Esophagus muscularis mucosa (tissue), 4 donors: ENCODE results near the gene FBLN7. TPM values are rescaled to one million over a fixed set of nuclear protein-coding genes. Genes with fewer than 3 reads are reported as not detected.

Experiments used
- DNase-seq: peaks from one replicate; pipeline ENCODE4 v3.0.0-alpha.2; 2017; ENCODE audit errors: extremely low spot score
- H3K27ac ChIP-seq, 4 donors: fragments of 200-600 bp; sonication (generic); replicated peaks in 1 of 4; 1 replicate in 3 of 4; 2 replicates in 1 of 4; pipeline ENCODE4 v1.5.1; 2016 to 2019; ENCODE audit warnings: mild to moderate bottlenecking in 1 of 4
- H3K27me3 ChIP-seq, 4 donors: fragments of 200-600 bp; sonication (generic); one replicate each; pipeline versions ENCODE4 v1.5.1 to v1.6.0; 2016 to 2019
- H3K36me3 ChIP-seq, 4 donors: fragments of 200-600 bp; sonication (generic); one replicate each; pipeline ENCODE4 v1.5.1; 2016 to 2019
- H3K4me1 ChIP-seq, 4 donors: fragments of 200-600 bp; sonication (generic); one replicate each; pipeline ENCODE4 v1.5.1; 2016 to 2019
- H3K4me3 ChIP-seq, 4 donors: fragments of 200-600 bp; sonication (generic); 1 replicate in 2 of 4; 2 replicates in 2 of 4; pipeline ENCODE4 v1.5.1; 2016 to 2019; ENCODE audit warnings: mild to moderate bottlenecking in 4 of 4, moderate library complexity in 1 of 4
- H3K9me3 ChIP-seq, 4 donors: fragments of 200-600 bp; sonication (generic); 1 replicate in 3 of 4; 2 replicates in 1 of 4; pipeline ENCODE4 v1.5.1; 2016 to 2019
- EP300 ChIP-seq: sonication (generic); formaldehyde crosslinking; IDR thresholded peaks from one replicate; pipeline ENCODE4 v1.6.1; 2017; ENCODE audit warnings: antibody characterized with exemption
- POLR2A ChIP-seq: fragments of 450-650 bp; IDR thresholded peaks from one replicate; pipeline ENCODE4 v1.6.1; 2017; ENCODE audit warnings: antibody characterized with exemption, moderate library complexity, mild to moderate bottlenecking, low read depth
- POLR2AphosphoS5 ChIP-seq, 2 donors: sonication (generic); formaldehyde crosslinking; IDR thresholded peaks; one replicate each; pipeline ENCODE4 v1.6.1; 2017; ENCODE audit warnings: antibody characterized with exemption in 2 of 2
- WGBS: methylation state at CpG from one replicate; pipeline ENCODE4 v1.1.5; 2018; 5-methylcytosine and 5-hydroxymethylcytosine counted together
- intact Hi-C: fragments of 100-400 bp; cut with DNase I; formaldehyde crosslinking; loops from one replicate; pipeline ENCODE4 v1.15.1; 2023
- total RNA-seq, 4 donors: library from RNA; depleted of rRNA; stranded (reverse); fragments of >200 nt; gene quantifications; one replicate each; pipeline versions ENCODE4 v1.1.0 to v1.2.1, GENCODE V29; 2016
- TF ChIP-seq, protein P1 (sequence below), 3 experiments: fragments of 200-600 bp in 2 of 3; fragments of 450-650 bp in 1 of 3; sonication (generic) in 2 of 3; IDR thresholded peaks; one replicate each; pipeline ENCODE4 v1.5.1; 2017 to 2019; ENCODE audit warnings: antibody characterized with exemption in 3 of 3, mild to moderate bottlenecking in 2 of 3, moderate library complexity in 1 of 3

Gene FBLN7
- total RNA-seq, 4 donors from 2014 or later, result 1.1 to 2.1 (median 1.8) TPM

DNA sequence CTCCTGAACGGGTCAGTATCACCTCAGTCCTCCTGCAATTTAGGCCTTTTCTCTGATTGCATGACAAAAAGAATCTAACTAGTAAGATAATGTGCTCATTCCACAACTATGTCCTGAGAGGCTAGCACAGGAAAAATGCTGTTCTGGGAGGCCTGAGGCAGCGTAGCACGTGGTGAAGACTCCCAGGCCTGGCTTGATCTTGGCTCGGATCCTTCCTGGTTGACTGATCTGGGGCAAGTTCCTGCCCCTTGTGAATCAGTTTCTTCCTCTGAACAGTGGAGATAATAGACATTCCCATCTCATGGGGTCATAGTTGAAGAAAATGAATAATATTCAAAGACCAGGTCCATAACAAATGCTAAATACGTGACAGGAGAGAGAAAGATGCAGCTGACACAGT lies 12.3 kb downstream of the FBLN7 start:
- WGBS, result 63% methylated on average over 5 of the region's 5 CpGs
- Histone ChIP-seq H3K4me3 (no peak overlapping the region), H3K9me3 (no peaks in the 10 kb centered on the region), H3K36me3 (no peaks in the 10 kb centered on the region), H3K27me3 (no peaks in the 10 kb centered on the region), H3K4me1 (no peaks in the 10 kb centered on the region), H3K27ac (no peak overlapping the region)
- DNase-seq, result peak; percentile 80
- TF ChIP-seq POLR2AphosphoS5 (IDR thresholded peaks at IDR 0.05), result no peak
- TF ChIP-seq EP300, result no peak
- TF ChIP-seq POLR2A, result no peak
- TF ChIP-seq, protein P1, sequence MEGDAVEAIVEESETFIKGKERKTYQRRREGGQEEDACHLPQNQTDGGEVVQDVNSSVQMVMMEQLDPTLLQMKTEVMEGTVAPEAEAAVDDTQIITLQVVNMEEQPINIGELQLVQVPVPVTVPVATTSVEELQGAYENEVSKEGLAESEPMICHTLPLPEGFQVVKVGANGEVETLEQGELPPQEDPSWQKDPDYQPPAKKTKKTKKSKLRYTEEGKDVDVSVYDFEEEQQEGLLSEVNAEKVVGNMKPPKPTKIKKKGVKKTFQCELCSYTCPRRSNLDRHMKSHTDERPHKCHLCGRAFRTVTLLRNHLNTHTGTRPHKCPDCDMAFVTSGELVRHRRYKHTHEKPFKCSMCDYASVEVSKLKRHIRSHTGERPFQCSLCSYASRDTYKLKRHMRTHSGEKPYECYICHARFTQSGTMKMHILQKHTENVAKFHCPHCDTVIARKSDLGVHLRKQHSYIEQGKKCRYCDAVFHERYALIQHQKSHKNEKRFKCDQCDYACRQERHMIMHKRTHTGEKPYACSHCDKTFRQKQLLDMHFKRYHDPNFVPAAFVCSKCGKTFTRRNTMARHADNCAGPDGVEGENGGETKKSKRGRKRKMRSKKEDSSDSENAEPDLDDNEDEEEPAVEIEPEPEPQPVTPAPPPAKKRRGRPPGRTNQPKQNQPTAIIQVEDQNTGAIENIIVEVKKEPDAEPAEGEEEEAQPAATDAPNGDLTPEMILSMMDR (IDR thresholded peaks at IDR 0.05), result no peak
- intact Hi-C loops, result no loop called here

- no peaks in the 10 kb centered on the region for H3K4me1 ChIP-seq
- intact Hi-C loops, result no loop called here
- WGBS, result 93% methylated on average over 11 of the region's 11 CpGs
- H3K4me3 ChIP-seq, result no peak overlapping the region
- H3K9me3 ChIP-seq, result no peaks in the 10 kb centered on the region
- DNase-seq, result peak; percentile 60
- H3K36me3 ChIP-seq, result no peaks in the 10 kb centered on the region
- no peak for TF ChIP-seq POLR2A
- H3K27ac ChIP-seq, result no peak overlapping the region
- H3K27me3 ChIP-seq, result no peaks in the 10 kb centered on the region
Measured at GRCh38 chr2:112150851-112151250, 12.7 kb downstream of the FBLN7 start.

GRCh38 chr2:112151271-112151670 lies 13.1 kb downstream of the FBLN7 start:
- DNase-seq, result peak; percentile 29
- Histone ChIP-seq H3K9me3 (no peaks in the 10 kb centered on the region), H3K4me1 (no peaks in the 10 kb centered on the region), H3K36me3 (no peaks in the 10 kb centered on the region), H3K27me3 (no peaks in the 10 kb centered on the region), H3K27ac (no peak overlapping the region), H3K4me3 (no peak overlapping the region)
- TF ChIP-seq POLR2A (no peak), EP300 (no peak), POLR2AphosphoS5 (IDR thresholded peaks at IDR 0.05) (no peak)
- TF ChIP-seq, protein P1 (IDR thresholded peaks at IDR 0.05), result no peak
- 94% methylated on average over 5 of the region's 5 CpGs for WGBS
- intact Hi-C loops, result no loop called here

DNA sequence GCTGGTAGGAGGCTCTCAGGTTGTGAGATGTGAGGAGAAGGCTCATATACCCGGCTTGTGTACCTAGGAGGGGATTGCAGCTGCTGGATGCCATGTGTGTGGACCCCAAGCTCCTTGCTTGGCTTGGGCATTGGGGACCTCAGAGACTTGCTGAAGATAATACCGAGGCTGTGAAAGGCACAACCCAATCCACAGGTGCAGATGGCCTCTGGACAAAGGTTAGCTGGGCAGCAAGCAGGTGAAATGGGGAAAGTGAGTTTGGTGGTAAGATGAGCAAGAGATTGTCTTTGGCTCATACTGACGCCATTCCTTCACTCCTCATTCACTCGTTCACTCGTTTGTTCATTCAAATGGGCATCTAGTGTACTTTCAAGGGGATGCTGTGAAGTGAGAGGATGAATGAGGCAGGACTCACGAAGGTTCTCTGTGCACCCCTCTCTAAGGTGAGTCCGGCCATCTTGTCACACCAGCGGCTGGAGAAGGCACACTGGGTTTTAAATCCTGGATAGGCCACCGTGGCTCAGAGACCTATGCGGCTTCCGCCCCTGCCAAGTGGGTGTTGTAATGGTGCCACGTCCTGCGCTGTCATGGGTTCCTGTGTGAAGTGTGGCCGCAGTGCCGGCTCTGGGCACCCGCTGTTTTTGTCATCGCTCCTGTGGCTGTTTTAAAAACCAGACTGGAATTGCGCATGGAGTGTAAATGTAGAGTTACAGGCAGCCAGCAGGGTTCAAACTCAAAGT lies 13.7 kb downstream of the FBLN7 start:
- Histone ChIP-seq H3K9me3 (no peaks in the 10 kb centered on the region), H3K4me1 (no peaks in the 10 kb centered on the region), H3K4me3 (no peak overlapping the region), H3K27ac (no peak overlapping the region), H3K27me3 (no peaks in the 10 kb centered on the region), H3K36me3 (no peaks in the 10 kb centered on the region)
- peak; percentile 85 for DNase-seq
- 94% methylated on average over 16 of the region's 18 CpGs for WGBS
- intact Hi-C loops, result no loop called here
- TF ChIP-seq POLR2AphosphoS5 (IDR thresholded peaks at IDR 0.05) (no peak), POLR2A (no peak), EP300 (no peak)
- TF ChIP-seq, protein P1 (IDR thresholded peaks at IDR 0.05), result no peak

DNA sequence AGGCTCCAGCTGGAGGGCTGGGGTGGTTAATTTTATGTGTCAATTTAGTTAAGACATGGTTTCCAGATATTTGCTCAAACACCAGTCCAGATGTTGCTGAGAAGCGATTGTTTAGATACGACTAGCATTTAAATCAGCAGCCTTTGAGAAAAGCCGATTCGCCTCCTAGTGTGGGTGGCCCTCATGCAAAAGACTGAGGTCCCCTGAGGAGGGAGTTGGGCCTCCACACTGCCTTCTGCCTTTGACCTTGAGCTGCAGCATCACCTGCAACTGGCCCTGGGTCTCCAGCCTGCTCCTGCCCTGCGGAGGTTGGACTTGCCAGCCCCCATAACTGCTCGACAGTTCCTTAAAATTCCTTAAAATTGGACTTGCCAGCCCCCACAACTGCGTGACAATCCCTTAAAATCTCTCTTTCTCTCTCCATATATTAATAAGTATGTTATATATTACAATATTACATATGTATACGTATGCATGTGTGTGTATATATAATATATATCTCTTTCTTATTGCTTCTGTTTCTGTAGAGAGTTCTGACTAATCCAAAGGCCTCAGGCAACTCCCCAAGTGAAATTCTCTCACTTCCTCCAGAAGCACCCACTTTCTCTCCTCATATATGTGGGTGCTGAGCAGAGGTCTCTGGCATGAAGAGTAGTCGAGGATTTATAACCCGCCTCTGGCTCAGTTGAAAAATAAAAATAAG lies 14.4 kb downstream of the FBLN7 start:
- Histone ChIP-seq H3K4me3 (no peak overlapping the region), H3K27ac (no peak overlapping the region), H3K9me3 (no peaks in the 10 kb centered on the region), H3K36me3 (no peaks in the 10 kb centered on the region), H3K27me3 (no peaks in the 10 kb centered on the region), H3K4me1 (no peaks in the 10 kb centered on the region)
- DNase-seq, result peak; percentile 60
- TF ChIP-seq EP300 (no peak), POLR2AphosphoS5 (IDR thresholded peaks at IDR 0.05) (no peak), POLR2A (no peak)
- TF ChIP-seq, protein P1 (IDR thresholded peaks at IDR 0.05), result no peak
- intact Hi-C loops, result no loop called here
- 94% methylated on average over 10 of the region's 10 CpGs for WGBS
